A549 (cell line): ENCODE measurements around the gene FBXO48. TPM values are rescaled to one million over a fixed set of nuclear protein-coding genes. Genes with fewer than 3 reads are reported as not detected.
A peak's percentile ranks its signal among the peaks of the same experiment; 100 is the strongest.

ENCODE experiments used
- ATAC-seq, 2 experiments: fragments of 200-7000 bp in 1 of 2; fragments of >200 bp in 1 of 2; cut with Nextera tagmentation in 1 of 2; cut with Tn5 transposase in 1 of 2; 3 replicates each; pipeline versions ENCODE4 v1.8.0 to v1.9.1; 2018 to 2020; ENCODE audit warnings: mild to moderate bottlenecking in 1 of 2, moderate library complexity in 1 of 2
- CTCF ChIA-PET: fragments of 300-600 bp; sonication (Branson Sonifier 250); formaldehyde crosslinking; extraction: SDS; loops from one replicate; lab custom pipeline; 2021; ENCODE audit warnings: antibody characterized with exemption, inconsistent platforms; lab: Yijun Ruan, JAX
- POLR2A ChIA-PET: fragments of 350-600 bp; formaldehyde crosslinking; extraction: SDS; loops from one replicate; lab custom pipeline; 2021; ENCODE audit warnings: antibody characterized with exemption, inconsistent platforms; lab: Yijun Ruan, JAX
- DNase-seq, 2 experiments: peaks; one replicate each; pipeline versions ENCODE4 v3.0.0 to v3.0.0-alpha.2; 2011 to 2016; ENCODE audit warnings: low read depth in 1 of 2, low spot score in 1 of 2
- FAIRE-seq: peaks from 2 replicates; lab custom pipeline; 2011; peaks lifted over from hg19 to GRCh38; lab: Jason Lieb, UNC
- H3K27ac ChIP-seq, 2 experiments: fragments of >200 bp; sonication (Bioruptor Twin); formaldehyde crosslinking; 3 replicates each; pipeline ENCODE4 v1.5.1; 2016 to 2017
- H3K4me1 ChIP-seq: fragments of >200 bp; sonication (Bioruptor Twin); formaldehyde crosslinking; 3 replicates; pipeline ENCODE4 v1.6.1; 2016
- H3K4me2 ChIP-seq: fragments of >200 bp; sonication (Bioruptor Twin); formaldehyde crosslinking; 3 replicates; pipeline ENCODE4 v1.6.1; 2016
- H3K4me3 ChIP-seq: fragments of >200 bp; sonication (Bioruptor Twin); formaldehyde crosslinking; 3 replicates; pipeline ENCODE4 v1.5.1; 2016
- H3K9me3 ChIP-seq: fragments of >200 bp; sonication (Bioruptor Twin); formaldehyde crosslinking; 3 replicates; pipeline ENCODE4 v1.6.1; 2016
- CHD2 ChIP-seq: fragments of 150-350 bp; IDR thresholded peaks from 2 replicates; pipeline ENCODE4 v1.6.1; 2014; ENCODE audit warnings: low read length; ENCODE audit not compliant: partially characterized antibody
- CTCF ChIP-seq: fragments of >200 bp; sonication (Bioruptor Twin); formaldehyde crosslinking; IDR thresholded peaks from 3 replicates; pipeline ENCODE4 v1.5.1; 2016
- HMGXB4 ChIP-seq: fragments of 250-450 bp; sonication (Bioruptor Pico); IDR thresholded peaks from 2 replicates; pipeline ENCODE4 v1.5.0; 2021; ENCODE audit warnings: mild to moderate bottlenecking, moderate library complexity, borderline replicate concordance
- HOXA7 ChIP-seq: fragments of 250-450 bp; sonication (Bioruptor Pico); IDR thresholded peaks from 2 replicates; pipeline ENCODE4 v1.5.0; 2020; ENCODE audit warnings: mild to moderate bottlenecking, moderate library complexity
- HOXB5 ChIP-seq: fragments of 250-450 bp; sonication (Bioruptor Pico); IDR thresholded peaks from 2 replicates; pipeline ENCODE4 v1.5.0; 2020; ENCODE audit warnings: mild to moderate bottlenecking, moderate library complexity
- KDM5A ChIP-seq: fragments of 200-600 bp; sonication (generic); IDR thresholded peaks from 2 replicates; pipeline ENCODE4 v1.6.1; 2016; ENCODE audit warnings: antibody characterized with exemption, mild to moderate bottlenecking
- MYC ChIP-seq: IDR thresholded peaks from 2 replicates; pipeline ENCODE4 v1.6.1; 2012; ENCODE audit warnings: mild to moderate bottlenecking, inconsistent platforms, low read length, improper control_type of control experiment, borderline replicate concordance
- NFE2L2 ChIP-seq: fragments of 150-350 bp; conservative IDR thresholded peaks from 2 replicates; pipeline ENCODE4 v1.6.1; 2014; ENCODE audit warnings: low read length
- NPAS2 ChIP-seq: fragments of 250-450 bp; sonication (Bioruptor Pico); IDR thresholded peaks from 2 replicates; pipeline ENCODE4 v1.8.0; 2022; ENCODE audit warnings: mild to moderate bottlenecking, moderate library complexity, borderline replicate concordance
- PHF8 ChIP-seq: fragments of 200-600 bp; sonication (generic); IDR thresholded peaks from 2 replicates; pipeline ENCODE4 v1.6.1; 2016; ENCODE audit warnings: low read depth, mild to moderate bottlenecking, antibody characterized with exemption, moderate library complexity, borderline replicate concordance
- SREBF2 ChIP-seq: fragments of 450-650 bp; IDR thresholded peaks from 2 replicates; pipeline ENCODE4 v1.6.1; 2014; ENCODE audit warnings: mild to moderate bottlenecking, moderate library complexity
- TFCP2L1 ChIP-seq: fragments of 250-450 bp; sonication (Bioruptor Pico); IDR thresholded peaks from 2 replicates; pipeline ENCODE4 v1.5.0; 2021; ENCODE audit warnings: mild to moderate bottlenecking
- USF2 ChIP-seq: fragments of 450-650 bp; IDR thresholded peaks from 2 replicates; pipeline ENCODE4 v1.6.1; 2014; ENCODE audit warnings: antibody characterized with exemption
- ZNF302 ChIP-seq: fragments of 250-450 bp; sonication (Bioruptor Pico); IDR thresholded peaks from 2 replicates; pipeline ENCODE4 v1.9.0; 2021; ENCODE audit warnings: inconsistent platforms, mild to moderate bottlenecking, moderate library complexity
- WGBS: methylation state at CpG from one replicate; pipeline ENCODE4 v1.1.6; 2017; ENCODE audit errors: missing lambda C conversion rate; 5-methylcytosine and 5-hydroxymethylcytosine counted together
- polyA plus RNA-seq, 4 experiments: library from polyadenylated mRNA; depleted of rRNA in 3 of 4; stranded (reverse); fragments of >200 nt; fragmentation: RNase III in 1 of 4; extraction: RNeasy Plus Mini Kit Qiagen cat#74134 plus additional on column Dnase treatment in 1 of 4; gene quantifications; 2 replicates in 3 of 4; 3 replicates in 1 of 4; pipeline ENCODE4 v1.2.3, GENCODE V29; 2011 to 2017
- TF ChIP-seq, protein P1 (sequence below): fragments of >200 bp; sonication (Bioruptor Twin); formaldehyde crosslinking; IDR thresholded peaks from 2 replicates; pipeline ENCODE4 v1.6.1; 2016
- TF ChIP-seq, protein P2 (sequence below): fragments of 250-450 bp; sonication (Bioruptor Pico); IDR thresholded peaks from 2 replicates; pipeline ENCODE4 v1.5.0; 2020; ENCODE audit warnings: low read depth, mild to moderate bottlenecking, moderate library complexity
- TF ChIP-seq, protein P3 (sequence below): fragments of 200-600 bp; sonication (generic); IDR thresholded peaks from 2 replicates; pipeline ENCODE4 v1.6.1; 2016; ENCODE audit warnings: antibody characterized with exemption, mild to moderate bottlenecking, moderate library complexity

The FBXO48 gene
- polyA plus RNA-seq, 2 of the 4 experiments (the other 2 are of a cell fraction): 0.72 to 2.1 TPM

DNA sequence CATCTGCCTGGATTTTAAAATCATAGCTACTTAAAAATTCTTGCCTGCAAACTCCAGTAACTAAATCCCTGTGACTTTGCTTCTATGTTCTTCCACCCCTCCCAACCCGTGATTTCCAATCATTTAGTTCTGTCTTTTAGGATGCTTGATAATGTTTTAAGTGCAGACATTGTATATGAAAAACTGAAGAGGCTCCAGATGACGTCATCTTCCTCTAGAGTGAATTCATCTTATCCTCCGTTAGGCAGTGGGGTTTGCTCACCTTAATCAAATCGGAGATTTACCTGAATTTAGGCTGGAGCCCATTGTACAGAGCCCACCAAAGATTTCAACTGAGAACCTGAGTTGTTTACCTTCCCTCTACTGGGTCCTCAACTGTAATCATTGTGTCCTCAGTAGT, 10.9 kb downstream of the FBXO48 start:
- Histone ChIP-seq H3K4me3 (no peak overlapping the region), H3K4me1 (no peaks in the 10 kb centered on the region)
- ChIA-PET POLR2A (no interaction called here), CTCF (interaction anchor here (0.6 to 1.4 kb wide), 5 partner anchors 10 to 448 kb away, joined by 3 read pairs; no protein-coding TSS in a partner anchor)
- no peak for FAIRE-seq
- TF ChIP-seq, protein P1, sequence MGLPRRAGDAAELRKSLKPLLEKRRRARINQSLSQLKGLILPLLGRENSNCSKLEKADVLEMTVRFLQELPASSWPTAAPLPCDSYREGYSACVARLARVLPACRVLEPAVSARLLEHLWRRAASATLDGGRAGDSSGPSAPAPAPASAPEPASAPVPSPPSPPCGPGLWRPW: no peak
- no peak for TF ChIP-seq USF2
- TF ChIP-seq HOXA7 (CRISPR knock-in tag): no peak
- TF ChIP-seq, all 56 proteins: peak for 0
- Histone ChIP-seq H3K27ac (no peak overlapping the region), H3K4me2 (no peak overlapping the region), H3K9me3 (no peaks in the 10 kb centered on the region)
- no peak for DNase-seq
- ATAC-seq: no peak
- 33% methylated on average over 4 of the region's 4 CpGs for WGBS

DNA sequence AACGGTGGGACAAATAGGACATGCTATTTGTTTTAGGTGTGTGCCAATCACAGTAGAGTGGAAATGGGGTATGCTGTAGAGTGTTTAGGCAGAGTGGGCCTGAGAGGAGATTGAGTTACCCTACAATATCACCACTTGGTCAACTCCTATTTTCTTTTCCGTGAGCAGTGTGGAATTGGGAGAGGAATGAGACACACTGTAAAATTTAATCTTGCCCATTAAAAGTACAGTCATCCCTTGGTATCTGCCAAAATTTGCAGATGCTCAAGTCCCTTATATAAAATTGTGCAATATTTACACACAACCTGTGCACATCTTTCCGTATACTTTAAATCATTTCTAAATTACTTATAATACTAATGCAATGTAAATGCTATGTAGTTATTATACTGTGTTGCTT, 12.4 kb downstream of the FBXO48 start:
- H3K9me3 ChIP-seq: no peaks in the 10 kb centered on the region
- no peaks in the 10 kb centered on the region for H3K4me1 ChIP-seq
- CTCF ChIA-PET: interaction anchor here (2.2 to 2.5 kb wide), 3 partner anchors 8 to 14 kb away, joined by 7 to 27 read pairs (median 17); no protein-coding TSS in a partner anchor
- H3K4me3 ChIP-seq: no peak overlapping the region
- no peak overlapping the region for H3K4me2 ChIP-seq
- no peak overlapping the region for H3K27ac ChIP-seq
- no peak for ATAC-seq
- POLR2A ChIA-PET: no interaction called here
- 66% methylated on average over 3 of the region's 3 CpGs for WGBS
- FAIRE-seq: no peak
- TF ChIP-seq, protein P2, sequence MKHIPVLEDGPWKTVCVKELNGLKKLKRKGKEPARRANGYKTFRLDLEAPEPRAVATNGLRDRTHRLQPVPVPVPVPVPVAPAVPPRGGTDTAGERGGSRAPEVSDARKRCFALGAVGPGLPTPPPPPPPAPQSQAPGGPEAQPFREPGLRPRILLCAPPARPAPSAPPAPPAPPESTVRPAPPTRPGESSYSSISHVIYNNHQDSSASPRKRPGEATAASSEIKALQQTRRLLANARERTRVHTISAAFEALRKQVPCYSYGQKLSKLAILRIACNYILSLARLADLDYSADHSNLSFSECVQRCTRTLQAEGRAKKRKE (CRISPR knock-in tag): no peak
- TF ChIP-seq CTCF (no peak), NFE2L2 (no peak), PHF8 (no peak), HOXB5 (CRISPR knock-in tag) (no peak), KDM5A (no peak), HOXA7 (CRISPR knock-in tag) (no peak), TFCP2L1 (CRISPR knock-in tag) (no peak), MYC (no peak), SREBF2 (no peak)
- TF ChIP-seq, protein P3, sequence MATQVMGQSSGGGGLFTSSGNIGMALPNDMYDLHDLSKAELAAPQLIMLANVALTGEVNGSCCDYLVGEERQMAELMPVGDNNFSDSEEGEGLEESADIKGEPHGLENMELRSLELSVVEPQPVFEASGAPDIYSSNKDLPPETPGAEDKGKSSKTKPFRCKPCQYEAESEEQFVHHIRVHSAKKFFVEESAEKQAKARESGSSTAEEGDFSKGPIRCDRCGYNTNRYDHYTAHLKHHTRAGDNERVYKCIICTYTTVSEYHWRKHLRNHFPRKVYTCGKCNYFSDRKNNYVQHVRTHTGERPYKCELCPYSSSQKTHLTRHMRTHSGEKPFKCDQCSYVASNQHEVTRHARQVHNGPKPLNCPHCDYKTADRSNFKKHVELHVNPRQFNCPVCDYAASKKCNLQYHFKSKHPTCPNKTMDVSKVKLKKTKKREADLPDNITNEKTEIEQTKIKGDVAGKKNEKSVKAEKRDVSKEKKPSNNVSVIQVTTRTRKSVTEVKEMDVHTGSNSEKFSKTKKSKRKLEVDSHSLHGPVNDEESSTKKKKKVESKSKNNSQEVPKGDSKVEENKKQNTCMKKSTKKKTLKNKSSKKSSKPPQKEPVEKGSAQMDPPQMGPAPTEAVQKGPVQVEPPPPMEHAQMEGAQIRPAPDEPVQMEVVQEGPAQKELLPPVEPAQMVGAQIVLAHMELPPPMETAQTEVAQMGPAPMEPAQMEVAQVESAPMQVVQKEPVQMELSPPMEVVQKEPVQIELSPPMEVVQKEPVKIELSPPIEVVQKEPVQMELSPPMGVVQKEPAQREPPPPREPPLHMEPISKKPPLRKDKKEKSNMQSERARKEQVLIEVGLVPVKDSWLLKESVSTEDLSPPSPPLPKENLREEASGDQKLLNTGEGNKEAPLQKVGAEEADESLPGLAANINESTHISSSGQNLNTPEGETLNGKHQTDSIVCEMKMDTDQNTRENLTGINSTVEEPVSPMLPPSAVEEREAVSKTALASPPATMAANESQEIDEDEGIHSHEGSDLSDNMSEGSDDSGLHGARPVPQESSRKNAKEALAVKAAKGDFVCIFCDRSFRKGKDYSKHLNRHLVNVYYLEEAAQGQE: no peak
- TF ChIP-seq, all 56 proteins: peak for 0
- DNase-seq: no peak

DNA sequence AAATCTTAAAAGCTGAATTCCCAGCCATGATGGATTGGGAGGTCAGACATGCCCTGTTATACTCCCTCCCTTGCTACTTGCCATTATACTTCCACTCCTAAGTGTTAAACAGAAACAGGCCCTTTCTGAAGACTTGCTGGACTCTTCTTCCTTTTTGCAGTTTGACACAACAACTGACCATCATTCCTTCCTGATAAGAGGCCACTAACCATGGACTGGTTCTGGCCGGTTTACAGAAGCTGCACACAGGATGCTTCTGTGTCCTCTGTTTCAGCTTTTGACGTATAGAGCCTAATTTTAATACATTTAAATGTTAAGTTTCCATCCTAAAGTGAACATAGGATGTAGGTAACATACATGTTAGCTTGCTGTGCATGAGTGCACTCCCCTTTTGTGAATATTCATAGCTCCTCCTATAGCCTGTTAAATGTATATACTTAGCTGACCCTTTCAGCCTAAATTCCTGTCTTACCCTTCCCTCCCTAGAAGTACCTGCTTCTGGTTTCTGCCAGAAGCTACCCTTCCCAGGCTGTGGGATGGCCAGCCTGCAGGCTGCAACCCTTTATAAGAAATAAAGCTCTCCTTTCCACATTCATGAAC, 13.2 kb downstream of the FBXO48 start:
- DNase-seq (no peak), FAIRE-seq (no peak), ATAC-seq (peak in 1 of 2 experiments; percentile 13; a peak in 4 of 6 replicates)
- Histone ChIP-seq H3K4me2 (no peak overlapping the region), H3K27ac (no peak overlapping the region), H3K4me1 (no peaks in the 10 kb centered on the region), H3K4me3 (no peak overlapping the region), H3K9me3 (no peaks in the 10 kb centered on the region)
- no peak for TF ChIP-seq NPAS2 (CRISPR knock-in tag)
- TF ChIP-seq CHD2: no peak
- TF ChIP-seq HMGXB4 (CRISPR knock-in tag): no peak
- TF ChIP-seq PHF8: no peak
- no peak for TF ChIP-seq ZNF302 (CRISPR knock-in tag)
- ChIA-PET CTCF (interaction anchor here (1.1 to 2.5 kb wide), 5 partner anchors 9 to 15 kb away, joined by 3 to 27 read pairs (median 7); no protein-coding TSS in a partner anchor), POLR2A (interaction anchor here (0.7 kb wide), 1 partner anchor 10 kb away, joined by 6 read pairs; no protein-coding TSS in a partner anchor)
- WGBS: 65% methylated on average over 2 of the region's 2 CpGs
